ENCODE data around the gene ALPG.
"Not testable (repeated sequence)": the region's sequence is repeated elsewhere in the genome, so short reads cannot be mapped to it uniquely, and the experiment has no call there.

- not testable (repeated sequence) for TF ChIP-seq CTCF (IDR thresholded peaks at IDR 0.05; ENCODE audit: extremely low read depth in 1 of 2, insufficient read depth in 1 of 2, low read depth in 1 of 2, low read length in 2 of 2); POLR2AphosphoS5 (IDR thresholded peaks at IDR 0.05; ENCODE audit: insufficient read depth, low read depth, low read length); EZH2 (IDR thresholded peaks at IDR 0.05; ENCODE audit: borderline replicate concordance, low read depth, low read length, severe bottlenecking); JUN (IDR thresholded peaks at IDR 0.05; ENCODE audit: borderline replicate concordance, insufficient read depth, insufficient read length, low read depth); POLR2A (IDR thresholded peaks at IDR 0.05; ENCODE audit: low read depth, low read length); GATA2 (IDR thresholded peaks at IDR 0.05; ENCODE audit: insufficient read depth, insufficient read length, low read depth, low read length); FOS (IDR thresholded peaks at IDR 0.05; ENCODE audit: borderline replicate concordance, insufficient read depth, low read length); MAX (IDR thresholded peaks at IDR 0.05; ENCODE audit: insufficient read depth, insufficient read length); MYC (IDR thresholded peaks at IDR 0.05; ENCODE audit: low read depth, low read length)
Observed at GRCh38 chr2:232407428-232408150, 945 bp downstream of the ALPG start.

Data from endothelial cell of umbilical vein (primary cell).